ENCODE results near the gene NSL1. TPM values are rescaled to one million over a fixed set of nuclear protein-coding genes. Genes with fewer than 3 reads are reported as not detected.
A peak's percentile ranks its signal among the peaks of the same experiment; 100 is the strongest.

The NSL1 gene
- total RNA-seq, 1 experiment from 2014 or later: 36.4 TPM

DNA sequence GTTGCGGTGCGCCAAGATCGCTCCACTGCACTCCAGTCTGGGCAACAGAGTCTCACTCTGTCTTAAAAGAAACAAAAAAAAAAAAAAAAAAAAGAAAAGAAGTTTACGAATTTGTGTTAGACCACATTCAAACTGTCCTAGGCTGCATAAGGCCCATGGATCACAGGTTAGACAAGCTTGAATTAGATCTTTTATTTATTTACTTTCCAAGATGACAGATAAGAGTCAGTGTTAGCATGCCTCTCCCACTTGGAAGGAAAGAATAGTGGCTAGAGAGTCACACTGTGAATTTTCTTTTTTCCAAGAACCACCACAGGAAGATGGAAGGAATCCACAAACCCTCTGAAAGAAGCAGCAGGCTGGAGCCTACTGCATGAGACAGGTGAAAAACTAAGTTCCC lies 29.3 kb downstream of the NSL1 start (continued):
- TF ChIP-seq REST (IDR thresholded peaks at IDR 0.05; ENCODE audit: low read depth) (no peak), CBX3 (IDR thresholded peaks at IDR 0.05; ENCODE audit: low read depth) (no peak), FOSL1 (IDR thresholded peaks at IDR 0.05; ENCODE audit: low read depth) (no peak), EGR1 (IDR thresholded peaks at IDR 0.05; ENCODE audit: low read depth) (no peak), SP1 (IDR thresholded peaks at IDR 0.05; ENCODE audit: low read depth) (no peak), RAD21 (IDR thresholded peaks at IDR 0.05; ENCODE audit: low read depth) (no peak), CEBPB (IDR thresholded peaks at IDR 0.05; ENCODE audit: low read depth) (no peak), ZFX (IDR thresholded peaks at IDR 0.05) (no peak), JUND (IDR thresholded peaks at IDR 0.05) (no peak), MAX (IDR thresholded peaks at IDR 0.05) (no peak)

- ChIA-PET POLR2A (no interaction called here), RAD21 (ENCODE audit: low non-redundant PET in 1 of 2, low total read pairs in 2 of 2, uncharacterized antibody in 2 of 2, unreplicated experiment in 2 of 2) (no interaction called here), CTCF (interaction anchor here (0.6 kb wide), 1 partner anchor 10 kb away, joined by 3 read pairs; no protein-coding TSS in a partner anchor)
- Histone ChIP-seq H3K9me3 (ENCODE audit: control insufficient read depth in 1 of 2, insufficient read depth in 1 of 2, low read depth in 1 of 2, low read length in 2 of 2) (no peaks in the 10 kb centered on the region), H3K4me1 (ENCODE audit: control insufficient read depth in 1 of 2, insufficient read depth in 2 of 2, low read length in 2 of 2) (no peaks in the 10 kb centered on the region), H3K27ac (ENCODE audit: low read depth, low read length) (no peak overlapping the region), H4K20me1 (ENCODE audit: insufficient read depth) (no peaks in the 10 kb centered on the region; the same call in 1 of the 2 replicates), H3K27me3 (ENCODE audit: insufficient read depth, low read length) (no peaks in the 10 kb centered on the region), H3K36me3 (ENCODE audit: control insufficient read depth in 1 of 2, insufficient read depth in 2 of 2, low read length in 2 of 2) (0 out of 4 replicates have a peak, but pooled peaks cover 0 to 4% of the 10 kb centered on the region in 2 experiments), H2AFZ (ENCODE audit: low read depth, low read length, poor library complexity, severe bottlenecking) (no peak overlapping the region), H3K9ac (ENCODE audit: low read length) (no peak overlapping the region), H3K9me2 (ENCODE audit: insufficient read depth) (no peaks in the 10 kb centered on the region), H3K79me2 (ENCODE audit: insufficient read depth, low read length) (peaks cover 44% of the 10 kb centered on the region), H3K4me2 (ENCODE audit: low read length) (no peak overlapping the region), H3K4me3 (replicated peaks in 1 of 2; ENCODE audit: low read depth in 1 of 2, low read length in 2 of 2) (no peak overlapping the region)
- BruUV-seq (replicated peaks): no TSS peak
- intact Hi-C loops (cut with micrococcal nuclease): no loop called here
- no peak for DNase-seq (ENCODE audit: low read depth, low spot score)
- ATAC-seq: peak; percentile 87
- TF ChIP-seq, protein P1, sequence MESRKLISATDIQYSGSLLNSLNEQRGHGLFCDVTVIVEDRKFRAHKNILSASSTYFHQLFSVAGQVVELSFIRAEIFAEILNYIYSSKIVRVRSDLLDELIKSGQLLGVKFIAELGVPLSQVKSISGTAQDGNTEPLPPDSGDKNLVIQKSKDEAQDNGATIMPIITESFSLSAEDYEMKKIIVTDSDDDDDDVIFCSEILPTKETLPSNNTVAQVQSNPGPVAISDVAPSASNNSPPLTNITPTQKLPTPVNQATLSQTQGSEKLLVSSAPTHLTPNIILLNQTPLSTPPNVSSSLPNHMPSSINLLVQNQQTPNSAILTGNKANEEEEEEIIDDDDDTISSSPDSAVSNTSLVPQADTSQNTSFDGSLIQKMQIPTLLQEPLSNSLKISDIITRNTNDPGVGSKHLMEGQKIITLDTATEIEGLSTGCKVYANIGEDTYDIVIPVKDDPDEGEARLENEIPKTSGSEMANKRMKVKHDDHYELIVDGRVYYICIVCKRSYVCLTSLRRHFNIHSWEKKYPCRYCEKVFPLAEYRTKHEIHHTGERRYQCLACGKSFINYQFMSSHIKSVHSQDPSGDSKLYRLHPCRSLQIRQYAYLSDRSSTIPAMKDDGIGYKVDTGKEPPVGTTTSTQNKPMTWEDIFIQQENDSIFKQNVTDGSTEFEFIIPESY (IDR thresholded peaks at IDR 0.05; ENCODE audit: extremely low read depth, insufficient replicate concordance, low read length): no peak
- no peak for TF ChIP-seq EZH2 (IDR thresholded peaks at IDR 0.05)
- TF ChIP-seq ZFX (IDR thresholded peaks at IDR 0.05): no peak
- TF ChIP-seq JUND (IDR thresholded peaks at IDR 0.05): no peak
- TF ChIP-seq SP1 (IDR thresholded peaks at IDR 0.05; ENCODE audit: low read depth): no peak
- TF ChIP-seq YY1 (IDR thresholded peaks at IDR 0.05; ENCODE audit: extremely low read depth, insufficient replicate concordance, low read depth, low read length): no peak
- peak; percentile 47 for TF ChIP-seq RAD21 (IDR thresholded peaks at IDR 0.05; ENCODE audit: low read depth)
- TF ChIP-seq EGR1 (IDR thresholded peaks at IDR 0.05; ENCODE audit: low read depth): no peak
- TF ChIP-seq ATF3 (IDR thresholded peaks at IDR 0.05): no peak
- no peak for TF ChIP-seq CEBPB (IDR thresholded peaks at IDR 0.05; ENCODE audit: low read depth)
- no peak for TF ChIP-seq EZH2phosphoT487 (IDR thresholded peaks at IDR 0.05; ENCODE audit: borderline replicate concordance)
- TF ChIP-seq FOSL1 (IDR thresholded peaks at IDR 0.05; ENCODE audit: low read depth): no peak
- TF ChIP-seq, protein P2, sequence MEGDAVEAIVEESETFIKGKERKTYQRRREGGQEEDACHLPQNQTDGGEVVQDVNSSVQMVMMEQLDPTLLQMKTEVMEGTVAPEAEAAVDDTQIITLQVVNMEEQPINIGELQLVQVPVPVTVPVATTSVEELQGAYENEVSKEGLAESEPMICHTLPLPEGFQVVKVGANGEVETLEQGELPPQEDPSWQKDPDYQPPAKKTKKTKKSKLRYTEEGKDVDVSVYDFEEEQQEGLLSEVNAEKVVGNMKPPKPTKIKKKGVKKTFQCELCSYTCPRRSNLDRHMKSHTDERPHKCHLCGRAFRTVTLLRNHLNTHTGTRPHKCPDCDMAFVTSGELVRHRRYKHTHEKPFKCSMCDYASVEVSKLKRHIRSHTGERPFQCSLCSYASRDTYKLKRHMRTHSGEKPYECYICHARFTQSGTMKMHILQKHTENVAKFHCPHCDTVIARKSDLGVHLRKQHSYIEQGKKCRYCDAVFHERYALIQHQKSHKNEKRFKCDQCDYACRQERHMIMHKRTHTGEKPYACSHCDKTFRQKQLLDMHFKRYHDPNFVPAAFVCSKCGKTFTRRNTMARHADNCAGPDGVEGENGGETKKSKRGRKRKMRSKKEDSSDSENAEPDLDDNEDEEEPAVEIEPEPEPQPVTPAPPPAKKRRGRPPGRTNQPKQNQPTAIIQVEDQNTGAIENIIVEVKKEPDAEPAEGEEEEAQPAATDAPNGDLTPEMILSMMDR (IDR thresholded peaks at IDR 0.05 in 2 of 3, conservative IDR thresholded peaks at IDR 0.05 in 1 of 3; ENCODE audit: borderline replicate concordance in 1 of 3, insufficient read depth in 1 of 3, low read depth in 2 of 3, low read length in 2 of 3): peak; percentile 25 to 68 (median 62); a peak in 4 of 6 replicates
Observed at GRCh38 chr1:212760126-212760823, 31.3 kb downstream of the NSL1 start.
